Choroid plexus epithelial cell (primary cell): Measurements from ENCODE around the gene GNB1.

Source experiments
- DNase-seq: peaks from one replicate; pipeline ENCODE4 v3.0.0-alpha.2; 2010; ENCODE audit warnings: low read depth
- H3K4me3 ChIP-seq: 2 replicates; pipeline ENCODE4 v1.5.1; 2011; ENCODE audit warnings: low read depth, mild to moderate bottlenecking, control low read depth, low read length, moderate library complexity
- TF ChIP-seq, protein P1 (sequence below): conservative IDR thresholded peaks from 2 replicates; pipeline ENCODE4 v1.5.1; 2011; ENCODE audit warnings: low read depth, mild to moderate bottlenecking, control low read depth, inconsistent platforms, low read length, moderate library complexity

The GNB1 gene

DNA sequence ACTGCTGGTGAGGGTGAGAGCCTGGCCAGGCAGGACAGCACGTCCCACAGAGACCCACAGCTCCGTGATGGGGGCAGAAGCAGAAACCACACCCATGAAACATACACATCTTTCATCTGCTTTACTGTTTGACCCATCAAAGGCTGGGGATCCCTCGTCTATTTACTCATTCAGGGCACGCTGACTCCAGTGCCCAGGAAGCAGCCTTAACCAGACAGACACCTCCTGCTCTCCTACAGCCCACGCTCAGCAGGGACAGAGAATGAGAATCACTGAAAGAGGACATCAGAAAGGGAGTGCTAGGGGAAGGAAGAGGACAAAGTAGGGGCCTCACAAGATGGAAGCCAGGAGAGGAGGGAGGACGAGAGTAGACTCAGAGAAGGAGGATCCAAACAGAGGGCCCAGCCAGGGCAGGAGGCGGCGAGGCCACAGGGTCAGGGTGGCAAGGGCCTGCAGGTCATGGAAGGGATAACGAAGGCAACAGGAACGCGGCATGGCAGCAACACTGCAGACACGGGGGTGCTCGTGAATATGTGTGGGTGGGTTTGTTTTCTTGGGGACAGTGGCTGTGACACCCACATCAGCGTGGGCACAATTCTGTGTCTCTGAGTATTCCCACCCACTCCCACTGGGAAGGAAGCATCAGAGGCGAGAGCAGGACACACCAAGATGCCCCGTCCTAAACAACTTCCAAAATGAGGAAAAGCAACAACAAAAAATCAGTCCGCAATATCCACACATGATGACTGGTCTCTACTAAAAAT lies 97.2 kb downstream of the GNB1 start:
- no peak overlapping the region for H3K4me3 ChIP-seq
- TF ChIP-seq, protein P1, sequence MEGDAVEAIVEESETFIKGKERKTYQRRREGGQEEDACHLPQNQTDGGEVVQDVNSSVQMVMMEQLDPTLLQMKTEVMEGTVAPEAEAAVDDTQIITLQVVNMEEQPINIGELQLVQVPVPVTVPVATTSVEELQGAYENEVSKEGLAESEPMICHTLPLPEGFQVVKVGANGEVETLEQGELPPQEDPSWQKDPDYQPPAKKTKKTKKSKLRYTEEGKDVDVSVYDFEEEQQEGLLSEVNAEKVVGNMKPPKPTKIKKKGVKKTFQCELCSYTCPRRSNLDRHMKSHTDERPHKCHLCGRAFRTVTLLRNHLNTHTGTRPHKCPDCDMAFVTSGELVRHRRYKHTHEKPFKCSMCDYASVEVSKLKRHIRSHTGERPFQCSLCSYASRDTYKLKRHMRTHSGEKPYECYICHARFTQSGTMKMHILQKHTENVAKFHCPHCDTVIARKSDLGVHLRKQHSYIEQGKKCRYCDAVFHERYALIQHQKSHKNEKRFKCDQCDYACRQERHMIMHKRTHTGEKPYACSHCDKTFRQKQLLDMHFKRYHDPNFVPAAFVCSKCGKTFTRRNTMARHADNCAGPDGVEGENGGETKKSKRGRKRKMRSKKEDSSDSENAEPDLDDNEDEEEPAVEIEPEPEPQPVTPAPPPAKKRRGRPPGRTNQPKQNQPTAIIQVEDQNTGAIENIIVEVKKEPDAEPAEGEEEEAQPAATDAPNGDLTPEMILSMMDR, result no peak
- DNase-seq, result no peak

DNA sequence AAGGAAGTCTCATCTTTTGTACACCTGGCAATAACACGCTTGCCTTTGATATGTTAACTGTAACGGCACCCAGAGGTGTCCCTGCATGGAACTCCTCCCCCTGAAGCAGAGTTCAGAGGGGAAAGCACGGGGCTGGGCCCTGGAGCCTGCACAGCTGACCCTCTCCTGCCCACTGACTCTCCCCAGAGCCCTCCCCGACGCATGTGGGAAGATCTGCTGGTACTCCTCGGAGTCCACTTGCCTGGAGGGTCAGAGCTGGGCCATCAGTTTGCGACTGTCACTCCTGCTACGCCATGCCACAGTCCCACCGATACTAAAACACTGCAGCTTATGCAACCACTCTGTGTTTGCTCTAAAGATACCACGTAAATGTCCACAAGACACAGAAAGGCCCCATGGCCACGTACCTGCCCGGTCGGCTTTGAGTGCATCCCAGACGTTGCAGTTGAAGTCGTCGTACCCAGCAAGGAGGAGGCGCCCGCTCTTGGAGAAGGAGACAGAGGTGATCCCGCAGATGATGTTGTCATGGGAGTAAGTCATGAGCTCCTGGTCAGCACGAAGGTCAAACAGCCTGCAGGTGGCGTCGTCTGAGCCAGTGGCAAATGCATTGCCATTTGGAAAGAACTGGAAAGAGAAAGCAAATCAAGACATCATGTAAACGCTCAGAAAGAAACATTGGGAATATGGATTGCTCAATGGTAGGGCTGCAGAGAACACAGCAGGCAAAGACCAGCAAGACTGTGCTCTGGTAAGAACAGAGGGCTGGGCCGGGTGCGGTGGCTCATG lies 102.0 kb downstream of the GNB1 start:
- H3K4me3 ChIP-seq, result no peak overlapping the region
- TF ChIP-seq, protein P1, result peak; percentile 55
- peak; percentile 65 for DNase-seq

DNA sequence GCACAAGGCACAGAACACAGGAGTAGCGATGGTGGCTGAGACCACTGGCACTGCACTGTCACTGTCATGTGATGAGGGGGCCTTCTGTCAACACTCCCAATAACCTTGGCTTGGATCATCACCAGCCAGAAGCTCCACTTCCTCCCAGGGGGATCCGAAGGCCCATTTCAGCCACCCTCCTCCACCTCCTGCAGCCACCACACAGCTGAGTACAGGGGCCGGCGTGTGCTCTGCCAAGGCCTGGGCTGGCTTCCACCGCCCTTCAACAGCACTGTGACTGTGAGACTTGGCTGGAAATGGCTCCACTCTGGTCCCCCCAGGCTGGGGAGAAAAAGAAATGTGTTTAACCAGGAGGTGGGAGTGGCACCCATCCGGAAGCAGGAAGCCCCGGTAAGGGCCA lies 102.8 kb downstream of the GNB1 start:
- DNase-seq, result no peak
- no peak overlapping the region for H3K4me3 ChIP-seq
- TF ChIP-seq, protein P1, result no peak

DNA sequence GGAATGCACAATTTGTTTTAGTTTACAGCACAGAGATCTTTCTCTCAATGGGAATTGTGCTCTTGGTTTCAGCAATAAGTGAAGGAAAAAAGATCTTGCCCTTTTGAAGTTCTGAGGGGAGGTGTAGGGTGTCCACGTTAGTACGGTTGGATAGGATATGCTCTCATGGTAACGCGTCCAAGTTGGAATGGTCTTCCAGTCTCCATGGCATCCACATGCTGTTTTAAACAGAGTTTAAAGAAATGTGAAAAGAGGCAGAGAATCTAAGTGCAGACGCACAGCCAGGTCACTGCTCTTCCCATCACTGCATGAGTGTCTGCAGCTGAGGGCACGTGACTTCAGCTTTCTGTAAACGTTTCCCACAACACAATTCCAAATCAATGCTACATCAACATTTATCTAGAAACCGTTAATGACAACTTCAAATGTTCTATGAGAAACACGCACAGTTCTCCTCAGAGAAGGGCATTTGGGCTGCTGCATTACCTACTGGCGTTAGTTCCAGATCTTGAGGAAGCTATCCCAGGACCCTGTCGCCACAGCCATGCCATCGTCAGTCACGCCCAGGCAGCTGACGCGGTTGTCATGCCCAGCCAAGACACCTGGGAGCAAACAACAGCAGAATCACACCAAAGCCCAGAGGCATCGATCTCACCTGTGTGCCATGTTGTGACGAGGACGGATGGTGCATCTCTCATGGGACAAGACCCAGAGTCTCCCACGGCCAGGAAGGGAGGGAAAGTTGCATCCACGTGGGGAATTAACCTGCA lies 103.9 kb downstream of the GNB1 start:
- DNase-seq, result no peak
- TF ChIP-seq, protein P1, result no peak

DNA sequence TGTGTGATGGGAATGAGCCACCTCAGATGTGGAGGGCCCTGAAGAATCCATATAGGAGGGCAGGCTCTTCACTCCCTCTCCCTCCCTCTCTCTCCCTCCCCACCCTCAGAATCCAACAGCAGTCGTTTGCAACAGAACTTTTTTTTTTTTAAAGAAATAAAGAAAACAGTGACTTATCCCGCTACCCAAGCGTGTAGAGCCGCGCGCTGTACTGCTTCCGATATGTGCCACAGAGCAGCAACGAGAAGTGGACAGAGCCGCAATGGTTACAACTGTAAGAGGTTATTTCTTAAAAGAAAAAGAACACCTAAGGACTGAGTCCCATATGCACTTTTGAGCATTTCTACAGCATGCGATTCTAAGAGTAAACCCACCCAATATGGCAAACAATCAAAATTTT lies 105.2 kb downstream of the GNB1 start:
- no peak overlapping the region for H3K4me3 ChIP-seq
- TF ChIP-seq, protein P1, result no peak

More for the DNA sequence above, 103.9 kb downstream of the GNB1 start:
- H3K4me3 ChIP-seq, result no peak overlapping the region

DNA sequence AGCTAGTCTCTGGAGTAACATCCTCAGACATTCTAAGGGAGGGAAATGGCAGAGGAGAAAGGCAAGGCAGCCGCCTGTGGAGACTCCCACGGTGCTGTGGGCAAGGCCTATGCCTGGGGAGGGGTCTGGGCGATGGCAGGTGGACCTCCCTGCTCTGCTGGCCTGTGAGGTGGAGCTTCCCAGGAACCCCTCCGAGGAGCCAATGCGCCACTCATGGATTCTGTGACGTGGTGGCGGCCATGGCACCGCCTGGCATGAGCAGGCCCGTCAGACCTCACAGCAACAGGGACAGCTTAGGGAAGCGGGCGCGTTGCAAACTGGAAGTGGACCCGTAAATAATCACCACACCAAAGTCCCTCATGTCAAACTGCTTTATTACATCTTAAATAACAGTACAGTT lies 106.0 kb downstream of the GNB1 start:
- H3K4me3 ChIP-seq, result no peak overlapping the region
- TF ChIP-seq, protein P1, result no peak
- no peak for DNase-seq

More for the DNA sequence above, 105.2 kb downstream of the GNB1 start:
- DNase-seq, result no peak
